GM18511 (cell line): ENCODE results near the gene EDC4.
"Not testable (repeated sequence)": the region's sequence is repeated elsewhere in the genome, so short reads cannot be mapped to it uniquely, and the experiment has no call there.

Source experiments
- ATAC-seq: cut with Tn5 transposase; IDR thresholded peaks from one replicate; pipeline ENCODE4 v1.9.1; 2021; ENCODE audit warnings: mild to moderate bottlenecking, moderate library complexity; ENCODE audit not compliant: unreplicated experiment

Gene EDC4

GRCh38 chr16:67848118-67848517, 24.7 kb upstream of the EDC4 start:
- ATAC-seq, result no peak

GRCh38 chr16:67853670-67854069, 19.2 kb upstream of the EDC4 start:
- no peak for ATAC-seq

DNA sequence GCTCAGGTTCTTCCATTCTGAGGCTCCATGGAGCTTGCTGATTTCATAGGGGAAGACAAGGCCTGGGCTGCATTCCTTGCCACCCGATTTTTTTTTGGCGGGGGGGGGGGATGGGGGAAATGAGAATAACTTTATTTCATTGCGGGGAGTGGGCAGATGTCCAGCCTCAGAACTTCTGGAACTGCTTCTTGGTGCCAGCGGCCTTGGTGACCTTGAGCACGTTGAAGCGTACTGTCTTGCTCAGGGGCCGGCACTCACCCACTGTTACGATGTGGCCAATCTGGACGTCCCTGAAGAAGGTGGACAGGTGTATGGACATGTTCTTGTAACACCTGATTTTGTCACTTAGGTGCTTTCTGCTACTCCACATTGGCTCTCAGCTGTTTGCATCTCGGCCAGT, 17.1 kb upstream of the EDC4 start:
- ATAC-seq, result no peak

GRCh38 chr16:67856927-67857546, 15.8 kb upstream of the EDC4 start:
- no peak for ATAC-seq

- no peak for ATAC-seq
Measured at GRCh38 chr16:67857547-67858233, 15.2 kb upstream of the EDC4 start.

- no peak for ATAC-seq
Measured at GRCh38 chr16:67858500-67858899, 14.4 kb upstream of the EDC4 start.

- no peak for ATAC-seq
Measured at GRCh38 chr16:67860589-67861398, 12.1 kb upstream of the EDC4 start.

DNA sequence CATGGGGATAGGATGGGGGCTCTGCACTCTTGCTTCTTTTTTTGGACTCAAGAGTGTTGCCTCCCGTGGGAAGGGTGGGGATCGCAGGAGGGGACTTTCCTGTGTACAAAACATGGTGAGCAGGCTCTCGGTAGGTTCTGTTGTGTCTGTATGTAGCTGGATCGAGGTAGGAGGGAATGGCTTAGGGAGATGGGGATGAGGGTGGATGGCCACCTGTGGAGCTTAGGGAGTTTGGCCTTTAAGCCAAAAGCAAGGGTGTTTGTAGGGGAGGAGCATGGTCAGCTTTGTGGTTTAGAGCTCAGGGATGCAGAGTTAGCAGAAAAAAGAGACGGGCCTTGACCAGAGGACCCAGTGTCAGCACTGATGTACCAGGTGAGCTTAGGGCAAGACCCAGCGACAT, 11.0 kb upstream of the EDC4 start:
- ATAC-seq, result no peak

DNA sequence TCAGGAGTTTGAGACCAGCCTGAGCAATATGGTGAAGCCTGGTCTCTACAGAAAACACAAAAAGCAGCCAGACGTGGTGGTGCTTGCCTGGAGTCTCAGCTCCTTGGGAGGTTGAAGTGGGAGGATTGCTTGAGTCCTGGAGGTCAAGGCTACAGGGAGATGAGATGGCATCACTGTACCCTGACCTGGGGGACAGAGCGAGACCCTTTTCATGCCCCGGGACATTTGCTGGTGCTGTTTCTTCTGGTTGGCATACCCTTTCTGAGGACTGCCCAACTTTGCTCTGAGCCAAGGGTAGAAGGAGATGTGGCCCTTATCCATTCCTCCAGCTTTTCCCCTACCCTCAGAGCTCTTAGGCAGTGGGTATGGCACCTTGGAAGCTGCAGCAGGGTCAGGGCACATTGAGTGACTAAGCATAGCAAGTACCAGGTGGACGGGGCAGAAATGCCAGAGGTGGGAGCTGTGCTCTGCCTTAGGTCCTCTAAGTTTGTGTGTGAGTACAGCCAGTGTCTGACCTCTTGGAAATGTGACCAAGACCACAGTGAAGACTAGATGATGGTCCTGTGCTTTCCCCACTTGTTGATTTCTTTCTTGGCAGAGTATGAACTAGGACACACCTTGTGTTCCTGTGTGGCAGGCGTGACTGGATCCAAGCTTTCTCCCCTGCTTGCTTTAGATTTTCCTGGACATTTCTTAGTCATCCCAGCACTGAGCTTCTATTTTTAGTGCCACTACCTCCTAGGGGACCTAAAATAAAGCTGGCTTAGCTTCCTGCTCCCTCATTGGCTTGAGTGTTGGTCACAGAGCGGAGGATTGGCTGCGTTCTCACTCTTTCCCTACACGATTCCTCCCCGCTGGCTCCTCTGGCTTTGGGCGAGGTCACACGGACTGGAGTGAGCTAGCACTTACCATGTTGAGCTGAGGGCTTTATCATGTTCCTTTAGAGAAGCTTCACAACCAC, 9.9 kb upstream of the EDC4 start:
- ATAC-seq, result no peak

- not testable (repeated sequence) for ATAC-seq
Measured at GRCh38 chr16:67864044-67864443, 8.8 kb upstream of the EDC4 start.

DNA sequence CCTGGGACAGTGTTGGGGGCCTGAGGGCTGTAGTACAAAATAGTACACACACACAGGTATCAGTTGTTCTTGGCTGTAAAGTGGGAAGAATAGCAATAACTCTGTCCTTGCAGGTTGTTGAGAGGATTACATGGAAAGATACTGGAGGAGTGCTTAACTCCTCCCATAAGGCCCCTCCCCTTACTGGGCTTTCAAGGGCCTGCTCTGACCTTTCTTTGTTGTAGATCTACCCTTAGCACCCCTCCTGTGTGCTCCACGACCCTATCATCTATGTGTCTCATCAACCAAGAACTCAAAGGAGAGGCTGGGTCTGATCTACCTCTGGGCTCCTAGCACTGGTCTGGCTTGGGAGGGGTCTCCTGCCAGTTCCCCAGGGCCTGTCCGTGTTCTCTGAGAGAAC, 8.3 kb upstream of the EDC4 start:
- ATAC-seq, result no peak

DNA sequence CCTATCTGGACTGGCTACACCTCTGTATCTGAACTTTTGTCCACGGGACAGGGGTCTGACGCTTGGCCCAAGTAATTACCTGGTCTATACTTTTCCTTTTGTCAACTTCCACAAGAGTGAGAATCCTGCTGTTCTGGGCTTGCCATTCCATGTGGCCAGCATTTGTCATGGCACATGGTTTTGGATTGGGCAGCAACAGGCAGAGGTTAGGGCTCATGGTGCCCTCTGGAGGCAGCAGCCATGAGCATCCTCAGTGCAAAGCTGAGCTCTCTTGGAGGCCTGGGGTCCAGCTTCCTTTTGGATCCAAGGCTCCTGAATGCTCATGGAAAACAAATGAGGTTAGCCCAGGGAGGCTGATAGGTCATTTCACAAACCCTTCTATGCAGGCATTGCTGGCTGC, 7.5 kb upstream of the EDC4 start:
- ATAC-seq, result no peak

GRCh38 chr16:67868290-67868689, 4.6 kb upstream of the EDC4 start:
- no peak for ATAC-seq

- ATAC-seq, result no peak
Measured at GRCh38 chr16:67869653-67870052, 3.2 kb upstream of the EDC4 start.

- ATAC-seq, result no peak
Measured at GRCh38 chr16:67871256-67871655, 1.6 kb upstream of the EDC4 start.

DNA sequence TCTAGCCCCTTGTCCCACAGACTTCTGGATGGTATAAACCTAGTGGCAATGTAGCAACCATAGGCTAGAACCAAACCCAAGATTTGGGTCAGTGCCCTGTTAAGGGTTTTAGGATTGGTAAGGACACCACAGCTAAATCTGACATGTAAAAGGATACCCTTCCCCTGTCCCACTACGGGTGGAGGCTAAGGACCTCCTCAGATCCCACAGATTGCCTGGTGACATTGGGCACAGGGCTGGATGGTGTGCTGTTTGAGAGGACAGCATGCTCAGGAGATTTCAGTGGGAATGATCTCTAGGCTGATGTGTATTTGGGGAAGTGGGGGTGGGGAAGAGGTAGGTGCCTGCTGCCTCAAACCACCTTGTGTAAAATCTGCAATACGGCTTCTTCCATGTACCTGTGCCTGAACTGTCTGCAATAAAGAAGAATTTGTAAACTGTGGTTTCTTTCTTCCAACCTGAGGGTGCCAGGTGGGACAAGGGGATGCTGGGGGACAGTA, 671 bp upstream of the EDC4 start:
- ATAC-seq, result no peak

DNA sequence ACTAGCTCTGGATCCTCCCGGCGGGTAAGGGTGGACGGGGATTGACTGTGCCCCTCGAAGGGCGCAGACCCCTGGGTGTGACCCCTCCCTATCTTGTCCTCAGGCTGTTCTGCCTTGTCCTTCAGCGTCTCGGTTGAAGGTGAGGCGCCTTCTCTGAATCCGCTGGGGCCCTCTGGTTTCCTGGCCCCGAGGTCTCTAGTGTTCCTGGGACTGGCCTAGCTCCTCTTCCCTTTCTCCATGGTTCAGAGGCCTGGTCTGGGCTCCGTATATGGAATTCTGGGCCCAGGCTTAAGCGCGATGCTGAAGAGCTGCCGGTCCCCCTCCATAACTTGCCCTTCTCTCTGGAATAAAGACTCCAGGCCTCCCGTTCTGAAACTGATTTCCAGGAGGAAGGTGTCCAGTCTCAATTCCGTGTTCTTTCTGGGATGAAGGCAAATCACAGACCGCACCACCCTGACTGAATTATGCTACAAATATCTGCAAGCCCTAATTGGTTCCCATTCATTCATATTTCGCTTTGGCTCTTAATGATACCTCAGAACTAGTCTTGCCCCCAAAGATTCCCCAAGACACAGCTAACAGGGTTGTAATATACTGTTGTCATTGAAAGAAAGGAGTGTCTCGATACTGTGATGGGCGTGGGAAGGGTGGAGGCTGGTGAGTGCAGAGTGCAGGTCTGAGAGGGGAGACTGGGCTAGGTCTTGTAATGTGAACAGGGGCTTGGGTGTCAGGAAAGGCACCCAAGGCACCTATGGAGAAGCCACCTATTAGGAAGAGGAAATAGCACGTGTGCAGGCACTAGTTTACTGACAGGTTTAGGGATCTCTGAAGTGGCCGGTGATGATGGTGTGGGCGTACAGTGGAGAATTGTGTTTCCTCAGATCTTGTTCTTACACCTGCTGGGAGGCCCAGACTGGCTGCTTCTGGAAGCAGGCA, 851 bp downstream of the EDC4 start:
- no peak for ATAC-seq

DNA sequence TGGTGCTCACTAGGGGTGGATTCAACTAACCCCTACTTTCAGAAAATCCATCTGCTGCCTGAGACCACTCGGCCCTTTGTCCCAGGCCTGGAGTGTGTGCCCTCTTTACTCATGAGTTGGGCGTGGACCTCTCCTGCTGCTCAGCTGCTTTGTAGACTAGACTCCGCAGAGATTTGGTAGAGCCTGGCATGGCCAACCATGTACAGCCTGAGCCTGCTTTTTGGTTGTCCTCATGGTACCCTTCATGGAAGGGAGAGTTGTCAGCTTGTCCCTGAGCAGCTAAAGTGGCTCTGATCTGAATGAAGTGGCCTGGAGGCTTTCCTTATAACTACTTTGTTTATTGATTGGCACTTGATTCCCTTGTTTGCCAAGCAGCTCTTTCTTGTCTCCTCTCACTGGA, 1.5 kb downstream of the EDC4 start:
- no peak for ATAC-seq

DNA sequence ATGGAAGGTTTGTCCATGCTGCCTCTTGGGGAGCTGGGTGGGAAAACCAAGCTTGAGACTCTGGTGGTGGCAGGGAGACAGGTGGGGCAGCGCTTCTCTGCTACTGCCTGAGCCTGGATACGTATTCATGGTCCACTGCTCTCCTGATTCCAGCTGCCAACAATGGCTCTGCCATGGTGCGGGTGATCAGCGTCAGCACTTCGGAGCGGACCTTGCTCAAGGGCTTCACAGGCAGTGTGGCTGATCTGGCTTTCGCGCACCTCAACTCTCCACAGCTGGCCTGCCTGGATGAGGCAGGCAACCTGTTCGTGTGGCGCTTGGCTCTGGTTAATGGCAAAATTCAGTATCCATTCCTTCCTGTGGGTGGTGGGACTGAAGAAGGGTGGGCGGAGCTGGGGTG, 4.2 kb downstream of the EDC4 start:
- ATAC-seq, result no peak

GRCh38 chr16:67878232-67878631, 5.4 kb downstream of the EDC4 start:
- ATAC-seq, result no peak
